GM20000 (cell line): ENCODE measurements around the gene CFHR1.
"Not testable (repeated sequence)": the region's sequence is repeated elsewhere in the genome, so short reads cannot be mapped to it uniquely, and the experiment has no call there.

Experiments
- DNase-seq: peaks from one replicate; pipeline ENCODE4 v3.0.0; 2012; ENCODE audit warnings: low spot score
- TF ChIP-seq, protein P1 (sequence below): IDR thresholded peaks from 2 replicates; pipeline ENCODE4 v1.5.1; 2012; ENCODE audit warnings: mild to moderate bottlenecking, control low read depth; ENCODE audit errors: extremely low read depth, missing control alignments

The CFHR1 gene

DNA sequence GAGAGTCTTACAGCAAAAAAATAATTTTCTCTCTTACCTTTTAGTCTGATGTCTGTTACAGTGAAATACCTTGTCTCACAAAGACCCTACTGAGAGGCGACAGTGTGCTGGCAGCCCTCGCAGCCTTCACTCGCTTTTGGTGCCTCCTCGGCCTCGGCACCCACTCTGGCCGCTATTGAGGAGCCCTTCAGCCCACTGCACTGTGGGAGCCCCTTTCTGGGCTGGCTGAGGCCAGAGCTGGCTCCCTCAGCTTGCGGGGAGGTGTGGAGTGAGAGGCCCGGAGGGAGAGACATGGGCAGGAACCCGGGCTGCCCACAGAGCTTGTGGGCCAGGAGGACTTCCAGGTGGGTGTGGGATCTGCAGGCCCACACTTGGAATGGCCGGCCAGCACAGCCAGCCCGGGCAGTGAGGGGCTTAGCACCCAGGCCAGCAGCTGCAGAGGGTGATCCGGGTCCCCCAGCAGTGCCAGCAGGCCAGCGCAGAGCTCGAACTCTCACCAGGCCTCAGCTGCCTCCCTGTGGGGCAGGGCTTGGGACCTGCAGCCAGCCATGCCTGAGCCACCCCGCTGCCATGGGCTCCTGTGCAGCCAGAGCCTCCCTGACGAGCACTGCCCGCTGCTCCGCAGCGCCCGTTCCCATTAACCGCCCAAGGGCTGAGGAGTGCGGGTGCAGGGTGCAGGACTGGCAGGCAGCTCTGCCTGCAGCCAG lies 10.8 kb upstream of the CFHR1 start:
- TF ChIP-seq, protein P1, sequence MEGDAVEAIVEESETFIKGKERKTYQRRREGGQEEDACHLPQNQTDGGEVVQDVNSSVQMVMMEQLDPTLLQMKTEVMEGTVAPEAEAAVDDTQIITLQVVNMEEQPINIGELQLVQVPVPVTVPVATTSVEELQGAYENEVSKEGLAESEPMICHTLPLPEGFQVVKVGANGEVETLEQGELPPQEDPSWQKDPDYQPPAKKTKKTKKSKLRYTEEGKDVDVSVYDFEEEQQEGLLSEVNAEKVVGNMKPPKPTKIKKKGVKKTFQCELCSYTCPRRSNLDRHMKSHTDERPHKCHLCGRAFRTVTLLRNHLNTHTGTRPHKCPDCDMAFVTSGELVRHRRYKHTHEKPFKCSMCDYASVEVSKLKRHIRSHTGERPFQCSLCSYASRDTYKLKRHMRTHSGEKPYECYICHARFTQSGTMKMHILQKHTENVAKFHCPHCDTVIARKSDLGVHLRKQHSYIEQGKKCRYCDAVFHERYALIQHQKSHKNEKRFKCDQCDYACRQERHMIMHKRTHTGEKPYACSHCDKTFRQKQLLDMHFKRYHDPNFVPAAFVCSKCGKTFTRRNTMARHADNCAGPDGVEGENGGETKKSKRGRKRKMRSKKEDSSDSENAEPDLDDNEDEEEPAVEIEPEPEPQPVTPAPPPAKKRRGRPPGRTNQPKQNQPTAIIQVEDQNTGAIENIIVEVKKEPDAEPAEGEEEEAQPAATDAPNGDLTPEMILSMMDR: no peak
- DNase-seq: no peak

DNA sequence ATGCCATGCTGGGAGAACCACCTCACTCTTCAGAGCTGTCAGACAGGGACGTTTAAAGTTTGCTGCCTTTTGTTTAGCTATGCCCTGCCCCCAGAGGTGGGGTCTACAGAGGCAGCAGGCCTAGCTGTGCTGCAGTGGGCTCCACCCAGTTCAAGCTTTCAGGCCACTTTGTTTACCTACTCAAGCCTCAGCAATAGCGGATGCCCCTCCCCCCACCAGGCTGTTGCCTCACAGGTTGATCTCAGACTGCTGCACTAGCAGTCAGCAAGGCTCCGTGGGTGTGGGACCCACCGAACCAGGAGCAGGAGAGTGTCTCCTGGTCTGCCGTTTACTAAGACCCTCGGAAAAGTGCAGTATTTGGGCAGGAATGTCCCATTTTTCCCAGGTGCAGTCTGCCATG lies 2.1 kb upstream of the CFHR1 start:
- DNase-seq: not testable (repeated sequence)

DNA sequence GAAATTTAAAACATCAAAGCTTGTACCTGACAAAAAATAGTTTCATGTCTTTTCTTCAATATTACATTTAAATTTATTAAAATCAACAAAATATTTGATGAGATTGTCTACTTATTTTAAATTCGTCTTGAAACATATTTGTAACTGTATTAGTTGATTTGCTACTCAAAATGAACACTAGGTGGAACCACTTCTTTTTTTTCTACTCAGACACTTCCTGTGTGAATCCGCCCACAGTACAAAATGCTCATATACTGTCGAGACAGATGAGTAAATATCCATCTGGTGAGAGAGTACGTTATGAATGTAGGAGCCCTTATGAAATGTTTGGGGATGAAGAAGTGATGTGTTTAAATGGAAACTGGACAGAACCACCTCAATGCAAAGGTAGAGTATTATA lies 8.3 kb downstream of the CFHR1 start:
- DNase-seq: peak; percentile 8

DNA sequence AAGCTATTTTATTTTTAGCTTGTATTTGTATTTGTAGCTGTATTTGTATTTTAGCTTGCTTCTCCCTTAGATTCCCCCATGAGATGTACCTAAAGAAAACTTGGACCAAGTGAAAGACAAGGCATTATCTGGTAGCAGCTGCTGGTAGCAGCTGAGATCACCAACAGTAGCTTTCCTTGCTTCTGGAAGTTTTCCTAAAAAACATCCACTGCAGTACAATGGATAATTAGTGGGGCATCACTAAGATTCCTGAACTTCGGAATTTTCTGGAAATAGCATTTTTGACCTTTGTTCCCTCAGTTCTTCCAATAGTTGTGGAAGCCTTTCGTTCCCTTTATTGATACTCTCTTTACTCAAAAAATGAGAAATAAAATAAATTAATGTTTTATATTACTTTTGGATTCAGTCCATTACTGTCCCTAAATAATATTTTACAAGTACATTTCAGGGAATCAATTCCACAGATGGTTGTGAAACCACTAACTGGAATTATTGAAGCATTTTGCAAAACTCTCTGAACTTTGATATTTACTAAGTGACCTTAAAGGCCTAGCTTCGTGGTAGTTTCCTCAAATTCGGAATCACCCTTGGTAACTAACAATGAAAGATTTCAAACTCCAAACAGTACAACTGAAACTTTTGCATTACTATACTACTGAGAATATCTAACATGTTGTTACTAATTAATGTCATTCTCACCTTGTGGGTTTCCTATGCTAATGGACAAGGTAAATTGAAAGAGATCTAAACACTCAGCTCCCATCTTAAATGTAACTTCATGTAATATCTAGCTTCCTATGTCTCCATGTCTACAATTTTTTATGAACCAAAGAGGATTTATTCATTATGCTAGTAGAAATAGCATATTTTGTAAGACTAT lies 30.3 kb downstream of the CFHR1 start:
- not testable (repeated sequence) for DNase-seq

DNA sequence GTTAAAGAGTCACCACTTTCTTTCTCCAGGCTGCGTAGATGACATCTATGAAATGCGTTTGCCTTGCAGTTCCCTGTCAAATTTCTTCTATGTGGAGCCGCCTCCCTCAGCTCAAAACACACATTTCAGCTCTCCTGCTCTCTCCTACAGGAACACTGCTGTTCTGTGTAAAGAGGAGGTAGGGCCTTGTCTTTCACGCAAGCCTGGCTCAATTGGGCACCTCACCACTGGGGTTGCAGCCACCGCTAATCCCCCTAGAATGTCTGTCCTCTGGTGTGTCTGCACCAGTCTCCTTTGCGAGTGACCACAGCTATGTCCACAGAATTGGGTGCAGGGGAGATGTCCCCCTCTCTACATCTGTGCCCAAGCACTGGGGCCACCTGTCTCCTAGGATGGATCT lies 36.5 kb downstream of the CFHR1 start:
- TF ChIP-seq, protein P1: no peak
- no peak for DNase-seq

DNA sequence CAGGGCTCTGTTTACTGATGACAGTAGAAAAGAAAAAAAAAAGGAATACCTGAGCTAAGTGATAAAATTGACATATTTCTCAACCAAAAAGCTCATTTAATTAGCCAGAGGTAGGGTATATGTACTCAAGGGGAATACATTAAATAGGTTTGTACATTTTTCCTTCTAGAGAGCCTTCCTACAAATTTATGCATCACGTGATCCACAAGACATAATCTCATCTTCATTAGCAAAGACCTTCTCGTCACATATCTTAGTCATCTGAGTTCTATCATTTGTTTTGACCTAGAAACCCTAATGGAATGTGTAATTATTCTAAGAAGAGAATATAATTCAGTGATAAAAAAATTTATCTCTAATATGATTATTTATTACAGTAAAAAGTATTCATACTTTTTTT lies 37.7 kb downstream of the CFHR1 start:
- TF ChIP-seq, protein P1: no peak
- no peak for DNase-seq

DNA sequence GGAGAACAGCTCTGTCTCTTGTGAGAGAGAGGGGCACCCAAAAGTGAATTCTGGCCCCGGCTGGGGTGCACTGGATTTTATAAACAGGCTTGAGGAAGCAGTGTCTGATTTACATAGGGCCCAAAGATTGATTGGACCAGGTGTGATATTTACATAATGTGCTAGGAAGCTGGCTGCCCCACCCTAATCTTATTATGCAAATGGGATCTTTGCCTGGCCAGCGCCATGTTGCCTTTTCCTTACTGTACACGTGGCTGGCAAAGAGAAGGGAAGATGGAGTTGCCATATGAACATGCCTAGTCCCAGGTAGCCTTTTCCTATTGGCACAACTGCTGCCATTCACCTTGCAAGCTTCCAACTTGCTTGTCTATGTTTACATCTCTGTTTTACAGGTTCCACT lies 39.3 kb downstream of the CFHR1 start:
- no peak for DNase-seq
- TF ChIP-seq, protein P1: no peak

DNA sequence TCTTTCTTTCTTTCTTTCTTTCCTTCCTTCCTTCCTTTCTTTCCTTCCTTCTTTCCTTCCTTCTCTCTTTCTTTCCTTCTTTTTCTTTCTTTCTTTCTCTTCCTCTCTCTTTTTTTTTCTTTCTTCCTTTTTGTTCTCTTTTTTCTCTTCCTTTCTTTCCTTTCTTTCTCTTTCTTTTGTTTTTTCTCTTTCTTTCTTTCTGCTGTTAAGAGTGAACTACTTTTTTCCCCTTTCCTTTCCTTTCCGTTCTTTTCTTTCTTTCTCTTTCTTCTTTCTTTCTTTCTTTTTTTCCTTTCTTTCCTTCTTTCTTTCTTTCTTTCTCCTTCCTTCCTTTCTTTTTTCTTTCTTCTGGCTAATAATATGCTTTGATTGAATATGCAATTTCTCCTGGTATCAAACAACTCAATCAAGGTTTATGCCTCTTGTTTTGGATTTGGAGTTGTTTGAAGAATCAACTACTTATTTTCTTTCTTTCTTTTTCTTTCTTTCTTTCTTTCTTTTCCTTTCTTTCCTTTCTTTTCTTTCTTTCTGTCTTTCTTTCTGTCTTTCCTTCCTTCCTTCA lies 40.9 kb downstream of the CFHR1 start:
- no peak for DNase-seq
- TF ChIP-seq, protein P1: no peak

DNA sequence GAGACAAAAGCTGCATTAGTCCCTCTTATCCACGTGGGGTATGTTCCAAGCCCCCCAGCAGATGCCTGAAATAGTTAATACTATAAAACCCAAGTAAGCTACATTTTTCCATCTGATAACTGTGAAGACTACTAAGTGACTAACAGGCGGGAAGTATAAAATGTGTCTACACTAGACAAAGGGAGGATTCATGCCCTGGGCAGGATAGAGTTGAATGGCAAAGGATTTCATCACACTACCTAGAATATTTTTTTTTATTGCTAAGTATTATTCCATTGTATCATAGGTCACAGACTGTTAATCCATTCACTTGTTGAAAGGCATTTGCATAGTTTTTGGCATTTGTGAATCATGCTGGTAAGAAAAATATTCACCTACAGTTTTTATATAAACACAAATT lies 41.9 kb downstream of the CFHR1 start:
- no peak for DNase-seq

More for the DNA sequence above, 41.9 kb downstream of the CFHR1 start:
- TF ChIP-seq, protein P1: no peak
